Measurements from ENCODE around the gene CDC27. TPM values are rescaled to one million over a fixed set of nuclear protein-coding genes. Genes with fewer than 3 reads are reported as not detected.

The CDC27 gene
- total and polyA plus RNA-seq, 2 donors (not counting 1 experiment from before 2014, with no cell fraction given), result 20.5 to 90.7 TPM

- no peaks in the 10 kb centered on the region for H3K27me3 Mint-ChIP-seq
- H4K20me1 ChIP-seq (ENCODE audit: control insufficient read depth, insufficient read depth, low read length, poor library complexity, severe bottlenecking), result no peaks in the 10 kb centered on the region
- H3K9ac ChIP-seq (ENCODE audit: low read length), result no peak overlapping the region
- WGBS (ENCODE audit: insufficient coverage), result 77% methylated on average over 2 of the region's 2 CpGs
- ChIA-PET CTCF (no interaction called here), POLR2A (interaction anchor here (0.6 kb wide), 1 partner anchor 438 kb away, joined by 5 read pairs; no protein-coding TSS in a partner anchor)
- intact Hi-C loops (cut with micrococcal nuclease), result no loop called here
- no peaks in the 10 kb centered on the region for H3K9me3 Mint-ChIP-seq (ENCODE audit: insufficient read depth)
- no peak overlapping the region for H3K4me3 Mint-ChIP-seq
- no peak overlapping the region for H3K27ac ChIP-seq (ENCODE audit: low read length in 2 of 2)
- H3K4me1 ChIP-seq (ENCODE audit: control insufficient read depth in 2 of 2, insufficient read depth in 2 of 2, low read length in 2 of 2), result peaks cover 18 to 28% of the 10 kb centered on the region in 2 donors
- H2AFZ ChIP-seq (ENCODE audit: insufficient read depth, low read depth, low read length, poor library complexity, severe bottlenecking), result no peak overlapping the region
- no peak overlapping the region for H3K4me2 ChIP-seq (replicated peaks; ENCODE audit: low read depth, low read length, poor library complexity, severe bottlenecking)
- TF ChIP-seq EZH2 (IDR thresholded peaks at IDR 0.05; ENCODE audit: borderline replicate concordance, insufficient read depth, low read depth, low read length, poor library complexity, severe bottlenecking) (no peak), CTCF (IDR thresholded peaks at IDR 0.05) (no peak)
- H3K4me3 ChIP-seq (ENCODE audit: control extremely low read depth in 1 of 5, extremely low read depth in 1 of 5, insufficient read depth in 1 of 5, low read depth in 2 of 5, low read length in 4 of 5), result no peak overlapping the region
- DNase-seq (no peak), ATAC-seq (ENCODE audit: low read depth) (no peak)
- no peaks in the 10 kb centered on the region for H3K9me3 ChIP-seq (ENCODE audit: control extremely low read depth in 1 of 3, control insufficient read depth in 2 of 3, insufficient read depth in 1 of 3, low read length in 2 of 3)
- H3K4me1 Mint-ChIP-seq, result peaks cover 35% of the 10 kb centered on the region
- no peaks in the 10 kb centered on the region for H3K27me3 ChIP-seq (replicated peaks in 1 of 4; ENCODE audit: control extremely low read depth in 1 of 4, control insufficient read depth in 3 of 4, insufficient read depth in 4 of 4, low read length in 3 of 4)
- no peaks in the 10 kb centered on the region for H3K36me3 ChIP-seq (replicated peaks in 1 of 2; ENCODE audit: control extremely low read depth in 1 of 2, control insufficient read depth in 1 of 2, extremely low read depth in 1 of 2, insufficient read depth in 2 of 2, low read length in 1 of 2)
- H3K27ac Mint-ChIP-seq, result no peak overlapping the region
- no peaks in the 10 kb centered on the region for H3K79me2 ChIP-seq (ENCODE audit: control insufficient read depth, insufficient read depth, low read length)
Measured at GRCh38 chr17:47212458-47212857, 23.4 kb upstream of the CDC27 start.

GRCh38 chr17:47210779-47211178, 21.7 kb upstream of the CDC27 start:
- no peaks in the 10 kb centered on the region for H3K79me2 ChIP-seq (ENCODE audit: control insufficient read depth, insufficient read depth, low read length)
- DNase-seq (no peak), ATAC-seq (ENCODE audit: low read depth) (no peak)
- ChIA-PET CTCF (interaction anchor here (6.3 kb wide), 1 partner anchor 19 kb away, joined by 23 read pairs; no protein-coding TSS in a partner anchor), POLR2A (no interaction called here)
- no peak overlapping the region for H2AFZ ChIP-seq (ENCODE audit: insufficient read depth, low read depth, low read length, poor library complexity, severe bottlenecking)
- Mint-ChIP-seq H3K27ac (no peak overlapping the region), H3K4me1 (peaks cover 46% of the 10 kb centered on the region), H3K4me3 (no peak overlapping the region), H3K9me3 (ENCODE audit: insufficient read depth) (no peaks in the 10 kb centered on the region), H3K27me3 (no peaks in the 10 kb centered on the region)
- H4K20me1 ChIP-seq (ENCODE audit: control insufficient read depth, insufficient read depth, low read length, poor library complexity, severe bottlenecking), result no peaks in the 10 kb centered on the region
- H3K9ac ChIP-seq (ENCODE audit: low read length), result no peak overlapping the region
- peaks cover 35 to 37% of the 10 kb centered on the region in 2 donors for H3K4me1 ChIP-seq (ENCODE audit: control insufficient read depth in 2 of 2, insufficient read depth in 2 of 2, low read length in 2 of 2)
- H3K36me3 ChIP-seq (replicated peaks in 1 of 2; ENCODE audit: control extremely low read depth in 1 of 2, control insufficient read depth in 1 of 2, extremely low read depth in 1 of 2, insufficient read depth in 2 of 2, low read length in 1 of 2), result no peaks in the 10 kb centered on the region
- H3K4me3 ChIP-seq (ENCODE audit: control extremely low read depth in 1 of 5, extremely low read depth in 1 of 5, insufficient read depth in 1 of 5, low read depth in 2 of 5, low read length in 4 of 5), result no peak overlapping the region
- H3K27me3 ChIP-seq (replicated peaks in 1 of 4; ENCODE audit: control extremely low read depth in 1 of 4, control insufficient read depth in 3 of 4, insufficient read depth in 4 of 4, low read length in 3 of 4), result no peaks in the 10 kb centered on the region
- 100% methylated on average over 1 of the region's 2 CpGs for WGBS (ENCODE audit: insufficient coverage)
- TF ChIP-seq EZH2 (IDR thresholded peaks at IDR 0.05; ENCODE audit: borderline replicate concordance, insufficient read depth, low read depth, low read length, poor library complexity, severe bottlenecking), result no peak
- no peak for TF ChIP-seq CTCF (IDR thresholded peaks at IDR 0.05)
- H3K27ac ChIP-seq (ENCODE audit: low read length in 2 of 2), result no peak overlapping the region
- intact Hi-C loops (cut with micrococcal nuclease), result no loop called here
- H3K9me3 ChIP-seq (ENCODE audit: control extremely low read depth in 1 of 3, control insufficient read depth in 2 of 3, insufficient read depth in 1 of 3, low read length in 2 of 3), result no peaks in the 10 kb centered on the region
- no peak overlapping the region for H3K4me2 ChIP-seq (replicated peaks; ENCODE audit: low read depth, low read length, poor library complexity, severe bottlenecking)

Measured in B cell (primary cell).